GM19240 (cell line): ENCODE measurements around the gene CREG2.
"Not testable (repeated sequence)": the region's sequence is repeated elsewhere in the genome, so short reads cannot be mapped to it uniquely, and the experiment has no call there.

Experiments
- DNase-seq: peaks from one replicate; pipeline ENCODE4 v3.0.0; 2011; ENCODE audit warnings: low spot score; ENCODE audit not compliant: insufficient read length

CREG2 gene

DNA sequence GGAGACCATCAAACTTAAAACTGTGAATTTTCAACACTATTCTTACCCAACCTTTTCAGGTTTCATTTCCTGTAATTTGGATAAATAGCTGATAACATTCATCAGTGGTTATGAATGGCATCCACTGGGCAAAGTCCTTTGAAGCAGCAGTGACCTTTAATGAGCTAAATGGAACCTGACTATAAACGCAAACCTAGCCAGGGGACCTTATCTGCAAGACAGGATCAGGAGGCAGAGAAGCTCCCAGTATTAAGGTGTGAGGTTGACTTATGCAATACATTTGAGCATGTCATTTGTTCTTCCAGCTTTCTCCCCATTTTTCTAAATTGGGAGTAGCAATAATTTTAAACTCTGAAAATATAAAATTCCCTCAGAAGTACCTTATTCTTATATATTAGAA is 38.4 kb downstream of the CREG2 start:
- no peak for DNase-seq

DNA sequence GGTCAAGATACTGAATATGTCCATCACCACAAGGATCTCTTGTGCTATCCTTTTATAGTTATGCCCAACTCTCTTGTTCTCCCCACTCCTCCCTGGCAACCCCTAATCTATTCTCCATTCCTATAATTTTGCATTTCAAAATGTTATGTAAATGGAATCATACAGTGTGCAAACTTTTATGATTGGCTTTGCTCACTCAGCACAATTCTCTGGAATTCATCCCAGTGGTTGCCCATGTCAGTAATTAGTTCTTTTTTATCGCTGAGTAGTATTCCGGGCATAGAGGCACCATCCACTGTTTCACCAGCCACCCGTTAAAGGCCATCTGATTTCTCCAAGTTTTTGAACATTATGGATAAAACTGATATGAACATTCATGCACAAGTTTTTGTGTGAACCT is 40.4 kb downstream of the CREG2 start:
- no peak for DNase-seq

GRCh38 chr2:101344137-101344536 is 43.2 kb downstream of the CREG2 start:
- DNase-seq, result no peak

DNA sequence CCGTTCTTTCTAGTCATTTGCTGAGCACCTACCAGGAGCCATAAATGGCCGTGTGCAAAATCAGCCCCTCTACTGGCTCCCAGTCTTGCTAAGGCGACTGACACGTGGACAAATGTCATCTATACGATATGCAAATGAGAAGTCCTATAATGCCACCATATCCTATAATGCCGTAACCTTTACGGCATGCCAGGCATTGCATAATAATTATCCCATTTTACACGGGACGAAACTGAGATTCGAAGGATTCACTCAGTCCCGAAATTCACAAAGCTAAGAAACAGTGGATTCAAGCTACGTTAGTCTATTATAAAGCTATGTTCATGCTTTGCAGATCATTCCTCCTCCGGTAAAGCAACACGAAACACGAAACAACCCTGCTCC is 44.7 kb downstream of the CREG2 start:
- DNase-seq, result no peak

- DNase-seq, result peak; percentile 35
These were observed 45.2 kb downstream of the CREG2 start for GRCh38 chr2:101341901-101342624.

DNA sequence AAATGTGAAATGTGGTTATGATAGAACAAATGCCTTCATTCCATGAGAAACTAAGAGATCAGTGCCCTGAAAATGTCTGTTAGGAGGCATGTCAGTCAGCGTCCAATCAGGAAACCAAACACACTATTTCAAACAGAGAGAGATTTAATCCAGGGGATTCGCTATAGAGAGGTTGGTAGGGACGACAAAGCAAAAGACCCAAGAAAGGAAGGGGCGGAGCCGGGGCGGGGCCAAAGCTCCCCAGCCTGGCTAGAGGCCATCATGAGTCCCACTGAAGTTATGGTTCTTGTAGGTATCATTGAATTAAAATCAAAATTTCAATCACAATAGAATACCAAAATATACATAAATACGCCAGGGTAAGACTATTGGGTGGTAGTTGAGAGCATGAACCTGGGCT is 45.9 kb downstream of the CREG2 start:
- DNase-seq, result no peak

GRCh38 chr2:101340141-101340551 is 47.2 kb downstream of the CREG2 start:
- DNase-seq, result no peak

- no peak for DNase-seq
These were observed 47.9 kb downstream of the CREG2 start for GRCh38 chr2:101339266-101339880.

GRCh38 chr2:101337877-101338276 is 49.4 kb downstream of the CREG2 start:
- DNase-seq, result no peak

DNA sequence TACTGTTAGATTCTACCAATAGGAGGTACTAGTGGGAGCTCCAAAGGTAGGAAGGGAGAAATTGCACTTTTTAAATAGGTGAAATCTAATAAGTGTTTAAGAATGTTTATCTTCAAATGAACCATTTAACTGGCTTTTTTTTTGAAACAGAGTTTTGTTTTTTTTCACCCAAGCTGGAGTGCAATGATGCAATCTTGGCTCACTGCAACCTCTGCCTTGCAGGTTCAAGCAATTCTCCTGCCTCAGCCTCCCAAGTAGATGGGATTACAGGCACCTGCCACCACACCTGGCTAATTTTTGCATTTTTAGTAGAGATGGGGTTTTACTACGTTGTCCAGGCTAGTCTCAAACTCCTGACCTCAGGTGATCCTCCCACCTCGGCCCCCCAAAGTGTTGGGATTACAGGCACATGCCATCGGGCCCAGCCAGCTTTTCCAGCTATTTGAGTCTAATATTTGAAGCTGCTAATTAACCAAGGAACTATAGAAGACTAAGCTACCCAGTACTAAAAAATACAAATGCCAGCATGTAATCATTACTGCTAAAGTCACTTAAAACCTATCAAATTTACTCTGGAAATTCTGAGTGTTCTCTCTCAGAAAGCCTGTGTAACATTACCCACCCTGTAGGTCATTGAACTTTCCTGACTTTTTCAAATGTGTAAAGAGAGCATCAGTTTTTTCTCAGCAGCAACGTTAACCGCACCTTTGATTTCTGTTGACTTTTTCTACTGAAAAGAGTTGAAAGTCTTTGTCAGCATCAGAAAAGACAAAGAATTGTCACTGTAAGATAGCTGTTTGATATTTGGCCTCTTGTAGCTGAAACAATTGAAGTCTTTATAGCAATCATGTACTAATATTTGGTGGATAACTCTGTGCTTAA is 54.2 kb downstream of the CREG2 start:
- no peak for DNase-seq

- DNase-seq, result no peak
These were observed 56.1 kb downstream of the CREG2 start for GRCh38 chr2:101331202-101331601.

DNA sequence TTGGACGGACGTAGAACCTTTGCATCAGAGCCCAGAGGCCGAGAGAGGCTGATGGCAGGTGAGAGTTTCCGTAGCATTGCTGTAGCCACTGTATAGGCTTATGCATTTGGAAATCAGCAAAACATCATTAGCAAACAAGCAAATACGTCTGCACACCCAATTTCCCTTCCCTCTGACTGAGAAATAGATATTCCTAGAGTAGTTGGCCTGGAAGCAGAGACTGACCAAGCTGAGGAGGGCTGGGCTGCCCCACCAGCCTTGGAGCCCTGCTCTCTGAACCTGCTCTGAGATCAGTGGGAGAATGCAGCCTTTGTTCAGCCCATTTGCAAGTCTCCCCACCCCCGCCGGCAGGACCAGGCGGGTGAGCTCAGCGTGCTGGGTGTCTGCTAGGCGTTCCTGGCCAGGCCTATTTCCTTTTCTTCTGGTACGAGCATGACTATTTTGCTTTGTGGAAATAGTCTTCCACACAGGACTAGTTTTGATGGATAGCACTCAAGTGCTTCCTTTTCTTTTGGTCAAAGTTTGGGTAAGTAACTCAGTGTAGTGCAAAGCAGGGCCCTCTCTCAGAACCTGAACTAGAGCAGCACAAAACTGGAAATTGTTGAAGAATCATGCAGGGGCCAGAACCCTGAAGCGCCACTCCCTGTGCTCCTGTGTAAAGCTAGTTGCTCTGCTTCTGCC is 56.9 kb downstream of the CREG2 start:
- DNase-seq, result no peak

DNA sequence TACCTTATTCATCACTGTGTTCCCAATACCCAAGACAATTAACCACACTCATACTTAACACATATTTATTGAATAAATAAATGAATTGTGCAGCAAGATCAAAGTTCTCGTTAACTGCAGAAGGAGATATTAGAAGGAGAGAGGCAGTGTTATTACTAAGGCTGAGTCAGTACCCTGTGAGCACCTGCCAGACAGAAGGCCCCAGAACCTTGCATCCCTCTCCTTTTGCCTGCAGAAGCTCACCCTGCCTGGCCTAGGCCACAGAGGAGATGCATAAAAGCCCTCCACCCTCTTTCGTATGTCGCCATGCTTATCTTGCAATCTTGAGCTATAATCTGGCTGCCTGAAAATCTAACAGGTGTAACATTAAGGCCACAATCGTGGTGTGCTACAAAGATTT is 58.3 kb downstream of the CREG2 start:
- no peak for DNase-seq

DNA sequence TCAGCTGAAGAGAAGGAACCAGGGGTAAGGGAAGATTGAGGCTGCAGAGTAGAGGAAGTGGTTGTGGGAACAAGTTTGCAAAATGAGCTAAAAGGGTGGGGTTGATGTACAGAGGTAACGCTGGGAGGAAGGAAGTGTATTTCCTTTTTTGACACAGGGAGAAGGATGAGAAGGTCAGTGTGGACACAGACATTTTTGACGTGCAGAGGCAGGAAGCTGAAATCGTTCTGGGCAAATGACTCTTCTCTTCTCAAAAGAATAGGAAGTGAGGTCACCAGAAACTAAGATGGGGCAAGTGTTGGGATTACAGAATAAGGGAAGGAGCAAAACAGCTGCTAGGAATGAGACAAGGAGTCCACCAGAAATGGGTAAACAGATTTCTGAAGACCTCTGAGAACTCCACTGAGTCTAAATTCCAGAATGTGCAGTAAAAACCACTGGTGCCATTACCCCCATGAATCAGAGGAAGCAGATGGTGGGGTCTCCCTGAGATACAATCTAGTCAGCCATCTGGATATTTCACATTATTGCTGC is 58.8 kb downstream of the CREG2 start:
- DNase-seq, result no peak

DNA sequence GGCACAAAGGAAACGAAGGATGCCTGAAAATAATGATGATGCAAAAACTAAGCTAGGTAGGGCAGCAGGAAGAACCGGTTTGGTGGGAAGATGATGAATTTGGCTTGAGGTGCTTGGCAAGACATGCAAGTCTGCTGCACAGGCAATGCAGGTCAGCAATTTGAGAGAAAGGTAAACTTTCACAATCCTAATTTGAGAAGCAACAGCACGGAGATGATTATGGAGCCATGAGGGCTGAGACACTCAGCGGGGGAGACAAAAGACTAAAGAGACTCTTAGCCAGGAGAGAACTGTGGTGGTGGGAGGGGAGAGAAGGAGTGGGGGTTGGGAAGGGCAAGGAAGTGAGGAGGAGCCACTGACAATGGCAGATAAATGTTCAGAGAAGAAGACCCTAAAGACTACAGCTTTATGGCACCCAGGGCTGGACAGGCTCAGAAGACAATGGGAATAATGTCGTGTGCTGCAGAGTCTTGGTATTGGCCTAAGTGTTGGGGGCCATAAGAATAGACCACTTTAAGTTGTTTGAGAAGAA is 59.4 kb downstream of the CREG2 start:
- no peak for DNase-seq

- DNase-seq, result no peak
These were observed 61.9 kb downstream of the CREG2 start for GRCh38 chr2:101325425-101325824.

DNA sequence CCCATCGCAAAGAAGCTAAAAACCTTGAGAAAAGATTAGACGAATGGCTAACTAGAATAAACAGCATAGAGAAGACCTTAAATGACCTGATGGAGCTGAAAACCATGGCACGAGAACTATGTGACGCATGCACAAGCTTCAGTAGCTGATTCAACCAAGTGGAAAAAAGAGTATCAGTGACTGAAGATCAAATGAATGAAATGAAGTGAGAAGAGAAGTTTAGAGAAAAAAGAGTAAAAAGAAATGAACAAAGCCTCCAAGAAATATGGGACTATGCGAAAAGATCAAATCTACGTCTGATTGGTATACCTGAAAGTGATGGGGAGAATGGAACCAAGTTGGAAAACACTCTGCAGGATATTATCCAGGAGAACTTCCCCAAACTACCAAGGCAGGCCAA is 70.7 kb downstream of the CREG2 start:
- DNase-seq, result not testable (repeated sequence)

DNA sequence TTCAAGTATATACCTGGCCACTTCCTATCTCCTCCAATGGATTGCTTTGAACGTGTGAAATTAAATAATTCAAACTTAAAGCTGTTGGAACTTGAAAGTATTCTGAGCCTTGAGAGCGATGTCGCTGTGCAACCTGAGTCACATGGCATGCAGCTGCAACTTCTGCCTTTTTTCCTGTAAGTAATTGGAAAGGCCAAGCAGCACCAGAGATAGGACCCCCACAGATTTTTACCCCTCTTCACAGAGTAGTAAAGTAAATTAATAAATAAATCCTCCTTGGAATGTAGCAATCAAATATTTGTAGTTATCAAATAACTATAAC is 75.6 kb downstream of the CREG2 start:
- DNase-seq, result no peak

DNA sequence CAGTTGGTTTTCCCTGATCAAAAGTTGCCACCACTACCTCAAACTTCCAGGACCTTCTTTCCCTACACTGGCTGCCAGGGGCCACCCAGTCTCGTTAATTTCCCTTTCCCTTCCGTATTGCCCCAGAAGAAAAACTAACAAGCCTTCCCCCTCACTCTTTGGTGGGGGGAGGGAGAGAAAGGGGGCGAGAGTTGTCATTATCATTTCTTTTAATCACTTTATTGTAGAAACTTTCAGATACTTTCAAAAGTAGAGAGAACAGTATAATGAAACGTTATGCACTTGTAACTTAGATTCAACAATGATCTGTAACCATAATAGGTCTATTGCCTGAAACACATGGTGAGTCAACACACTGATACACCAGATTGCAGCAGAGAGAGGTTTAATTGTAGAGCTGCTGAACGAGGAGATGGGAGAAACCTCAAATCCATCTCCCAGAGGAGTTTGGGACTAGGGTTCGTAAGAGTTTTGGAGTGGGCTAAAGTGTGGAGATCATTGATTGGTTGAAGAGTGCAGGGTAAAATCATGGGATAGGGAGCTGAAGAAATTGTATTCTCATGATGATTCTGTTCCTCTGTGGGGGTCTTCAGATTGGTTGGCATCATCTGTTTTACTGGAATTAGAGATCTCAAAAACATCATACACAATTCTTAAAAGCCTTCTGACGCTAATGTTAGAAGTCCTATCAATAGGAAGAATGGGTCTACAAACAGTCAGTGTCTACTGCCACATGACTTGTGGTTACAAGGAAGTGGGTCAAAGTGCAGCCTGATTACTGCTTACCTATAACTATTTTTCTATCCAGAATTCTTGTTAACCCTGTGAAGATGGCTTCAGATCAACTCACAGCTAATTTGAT is 76.2 kb downstream of the CREG2 start:
- DNase-seq, result no peak

DNA sequence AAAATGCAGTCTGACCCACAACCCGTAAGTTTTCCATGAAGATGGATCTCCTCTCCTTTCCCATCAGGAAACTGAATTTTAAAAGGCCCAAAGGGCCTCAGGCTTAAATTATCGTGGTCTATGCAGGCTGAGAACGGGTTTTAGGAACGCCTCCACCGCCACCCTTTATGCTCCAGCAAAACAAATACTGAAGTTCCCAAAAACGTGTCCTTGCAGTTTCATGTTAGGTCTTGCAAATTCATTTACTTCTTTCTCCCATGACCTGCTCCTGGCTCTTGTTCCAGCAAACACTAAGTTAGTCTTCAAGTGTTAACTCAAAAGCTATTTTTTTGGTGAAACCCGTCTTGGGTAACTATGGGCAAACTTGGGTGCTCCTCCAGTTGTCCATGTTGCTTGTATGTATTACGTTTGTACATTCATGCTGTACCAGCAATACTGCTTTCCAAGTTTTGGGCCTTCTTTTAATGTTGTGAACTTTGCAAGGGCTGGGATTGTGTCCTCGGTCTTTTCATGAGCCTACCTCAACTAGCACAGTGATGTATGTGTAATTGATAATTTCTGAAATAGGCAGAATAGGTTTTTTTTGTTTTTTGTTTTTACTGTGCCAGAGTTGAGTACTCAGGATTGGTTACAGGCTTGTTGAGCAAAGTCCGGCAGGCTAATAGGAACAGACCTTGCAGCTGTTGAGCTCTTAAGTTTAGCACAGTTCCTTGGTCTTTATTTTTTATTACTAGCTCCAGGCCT is 77.0 kb downstream of the CREG2 start:
- no peak for DNase-seq
